Hepatic stellate cell (primary cell): ENCODE results near the gene OOSP4B.
"Not testable (repeated sequence)": the region's sequence is repeated elsewhere in the genome, so short reads cannot be mapped to it uniquely, and the experiment has no call there.

ENCODE experiments used
- DNase-seq: peaks from one replicate; pipeline ENCODE4 v3.0.0; 2011; ENCODE audit warnings: low spot score

The OOSP4B gene

DNA sequence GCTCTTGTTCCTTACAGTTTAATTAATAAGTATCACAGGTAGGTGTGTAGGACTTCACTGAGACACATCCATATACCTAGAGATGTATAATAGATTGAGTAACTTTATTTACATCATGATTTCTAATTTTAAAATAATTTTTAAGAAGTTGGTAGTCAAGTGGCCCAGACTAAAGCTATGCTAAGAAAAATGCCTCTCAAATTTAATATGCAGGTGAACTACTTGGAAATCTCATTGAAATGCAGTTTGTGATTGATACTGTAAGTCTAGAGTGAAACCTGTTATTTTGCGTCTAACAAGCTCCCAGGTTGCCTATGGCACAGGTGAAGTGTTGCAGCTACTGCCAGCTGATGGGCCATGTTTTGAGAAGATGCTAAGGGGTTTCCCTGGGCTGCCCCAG is at the start of gene OOSP4B:
TSS of gene OOSP4B (plus strand) at position 301 of the 400 bp plus-strand sequence.
- DNase-seq: no peak

DNA sequence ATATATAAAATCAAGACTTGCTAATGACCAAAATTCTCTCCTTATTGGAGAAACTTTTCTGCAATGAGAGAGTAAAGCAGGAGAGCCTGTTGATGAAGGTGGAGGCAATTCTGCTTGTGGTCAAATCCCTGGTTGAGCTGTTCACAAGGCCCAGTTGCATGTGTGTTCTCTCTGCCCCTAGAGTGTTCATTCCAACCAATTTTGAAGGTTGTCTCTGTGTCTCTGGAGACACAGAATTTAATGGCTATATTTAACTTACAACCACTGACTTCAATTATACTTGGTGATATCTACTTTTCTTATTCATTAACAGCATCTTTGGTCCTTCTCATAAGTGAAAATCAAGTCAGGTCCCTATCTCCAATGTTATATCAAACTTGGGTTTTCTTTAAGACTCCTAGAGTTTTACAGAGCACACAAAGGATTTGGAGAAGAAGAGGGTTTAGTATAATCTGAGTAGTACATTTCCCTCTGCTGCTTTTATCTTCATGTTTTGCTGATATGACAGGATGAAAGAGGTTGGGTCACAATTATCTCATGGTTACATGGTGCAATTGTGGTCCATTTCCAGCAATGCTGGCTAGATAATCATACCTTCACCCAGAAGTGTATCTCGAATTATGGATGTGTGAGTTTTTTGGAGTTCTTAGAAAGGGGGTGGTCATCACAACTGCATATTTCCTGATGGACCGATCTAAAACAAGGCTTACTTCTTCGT is 49.1 kb upstream of the OOSP4B start:
- no peak for DNase-seq

DNA sequence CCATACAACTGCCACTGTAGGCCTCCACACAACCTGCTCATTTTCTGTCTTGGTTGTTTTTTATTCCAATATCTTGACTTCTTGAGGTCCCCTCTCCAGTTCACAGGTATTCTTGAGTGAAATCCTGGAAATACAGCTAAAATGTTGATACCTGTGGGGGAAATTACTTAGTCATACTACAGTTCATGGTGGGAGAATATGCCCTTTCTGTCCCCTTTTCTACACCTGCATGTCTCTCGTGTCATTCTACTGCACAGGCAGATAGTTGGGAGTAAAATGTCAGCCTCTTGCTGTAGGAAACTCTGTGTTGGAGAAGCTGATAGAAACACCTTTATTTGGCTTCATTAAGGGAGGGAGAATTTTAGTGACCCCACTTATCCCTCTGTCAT is 48.6 kb upstream of the OOSP4B start:
- no peak for DNase-seq

DNA sequence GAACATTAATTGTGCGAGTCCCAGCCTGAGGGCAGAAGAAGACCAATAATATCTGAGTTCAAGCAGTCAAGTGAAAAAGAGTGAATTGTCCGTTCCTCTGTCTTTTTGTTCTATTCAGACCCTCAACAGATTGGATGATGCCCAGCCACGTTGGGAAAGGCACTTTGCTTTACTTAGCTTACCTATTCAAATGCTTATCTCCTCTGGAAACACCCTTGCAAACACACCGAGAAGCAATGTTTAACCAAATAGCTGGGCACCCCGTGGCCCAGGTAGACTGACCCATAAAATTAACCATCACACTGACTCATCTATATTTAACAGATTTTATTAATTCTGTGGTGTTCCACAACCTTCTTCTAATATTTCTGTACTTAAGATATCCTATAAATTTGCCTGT is 43.9 kb upstream of the OOSP4B start:
- DNase-seq: no peak

DNA sequence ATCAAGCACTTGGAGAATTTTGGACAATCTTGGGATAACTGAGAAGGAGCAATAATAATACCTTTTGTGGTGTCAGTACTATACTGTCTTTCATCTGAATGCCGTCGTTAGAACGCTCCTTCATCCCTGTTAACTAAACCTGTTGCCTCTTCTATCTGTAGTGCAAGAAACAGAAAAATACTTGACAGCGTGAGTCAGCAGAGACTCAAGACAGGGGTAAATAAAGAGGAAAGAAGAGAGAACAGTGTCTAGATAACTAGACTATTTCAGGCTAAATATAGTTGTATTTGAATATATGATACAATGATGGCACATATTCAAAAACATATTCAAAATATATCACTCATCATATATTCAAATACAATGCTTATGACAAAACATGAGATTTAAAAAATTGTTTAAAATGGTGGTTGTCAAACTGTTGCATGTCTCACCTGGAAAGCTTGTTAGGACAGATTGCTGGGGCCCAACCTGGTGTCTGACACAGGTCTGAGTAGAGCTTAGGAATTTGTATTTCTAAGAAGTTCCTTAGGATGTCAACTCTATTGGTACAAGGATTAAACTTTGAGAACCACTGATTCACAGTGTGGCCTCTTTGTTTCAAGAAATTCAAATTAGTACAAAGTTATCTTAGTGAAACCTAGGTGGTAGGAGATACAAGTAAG is 35.7 kb upstream of the OOSP4B start:
- no peak for DNase-seq

DNA sequence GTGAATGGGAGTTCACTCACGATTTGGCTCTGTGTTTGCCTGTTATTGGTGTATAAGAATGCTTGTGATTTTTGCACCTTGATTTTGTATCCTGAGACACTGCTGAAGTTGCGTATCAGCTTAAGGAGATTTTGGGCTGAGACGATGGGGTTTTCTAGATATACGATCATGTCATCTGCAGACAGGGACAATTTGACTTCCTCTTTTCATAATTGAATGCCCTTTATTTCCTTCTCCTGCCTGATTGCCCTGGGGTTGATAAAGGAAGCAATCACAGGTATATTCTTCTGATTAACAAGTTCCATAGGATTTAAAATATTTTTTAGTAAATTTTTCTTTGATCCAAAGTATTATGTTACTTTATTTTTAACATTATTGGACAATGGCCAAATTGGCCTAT is 34.9 kb upstream of the OOSP4B start:
- not testable (repeated sequence) for DNase-seq

DNA sequence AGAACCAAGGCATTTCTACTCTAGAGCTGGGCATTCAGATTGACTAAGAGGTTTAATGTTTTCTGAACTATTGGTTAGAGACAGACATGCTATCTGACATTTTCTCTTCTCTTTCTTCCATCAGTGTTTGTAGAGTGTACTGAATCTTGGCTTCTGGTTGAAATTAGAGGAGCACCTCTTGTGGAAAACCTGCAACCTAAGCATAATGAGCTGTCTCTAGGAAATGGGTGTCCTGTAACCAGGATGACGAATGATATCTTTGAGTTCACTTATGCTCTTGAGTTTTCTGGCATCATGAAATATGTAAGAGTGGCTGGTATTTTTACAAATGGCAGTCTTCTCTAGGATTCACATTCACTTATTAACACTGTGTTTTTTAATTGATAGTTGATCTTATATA is 33.8 kb upstream of the OOSP4B start:
- DNase-seq: no peak

DNA sequence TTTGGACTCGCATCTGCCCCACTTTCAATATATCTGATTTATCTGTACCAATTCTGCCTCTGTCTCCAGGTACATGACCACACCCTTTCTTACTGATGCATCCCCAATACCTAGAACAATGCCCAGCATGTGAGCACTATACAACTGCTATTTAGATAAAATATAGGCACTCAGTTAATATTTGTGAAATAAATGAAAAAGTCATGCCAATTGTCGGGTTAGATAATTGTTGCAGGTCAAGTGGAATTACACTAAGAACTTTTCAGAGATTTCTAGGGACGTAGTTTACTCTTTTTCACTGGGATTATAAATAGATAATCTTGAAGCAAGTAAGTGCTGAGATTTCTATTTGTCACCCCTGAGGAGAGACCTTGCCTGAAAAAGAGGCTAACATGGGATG is 32.6 kb upstream of the OOSP4B start:
- DNase-seq: no peak

DNA sequence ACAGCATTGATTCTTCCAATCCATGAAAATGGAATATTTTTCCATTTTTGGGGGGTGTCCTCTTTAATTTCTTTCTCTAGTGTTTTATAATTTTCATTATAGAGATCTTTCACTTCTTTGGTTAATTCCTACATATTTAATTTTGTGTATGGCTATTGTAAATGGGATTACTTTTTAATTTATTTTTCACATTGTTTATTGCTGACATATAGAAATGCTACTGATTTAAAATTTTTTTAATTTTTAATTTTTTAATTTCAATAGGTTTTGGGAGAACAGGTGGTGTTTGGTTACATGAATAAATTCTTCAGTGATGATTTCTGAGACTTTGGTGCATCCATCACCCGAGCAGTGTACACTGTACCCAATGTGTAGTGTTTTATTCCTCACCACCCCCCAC is 26.6 kb upstream of the OOSP4B start:
- DNase-seq: no peak

DNA sequence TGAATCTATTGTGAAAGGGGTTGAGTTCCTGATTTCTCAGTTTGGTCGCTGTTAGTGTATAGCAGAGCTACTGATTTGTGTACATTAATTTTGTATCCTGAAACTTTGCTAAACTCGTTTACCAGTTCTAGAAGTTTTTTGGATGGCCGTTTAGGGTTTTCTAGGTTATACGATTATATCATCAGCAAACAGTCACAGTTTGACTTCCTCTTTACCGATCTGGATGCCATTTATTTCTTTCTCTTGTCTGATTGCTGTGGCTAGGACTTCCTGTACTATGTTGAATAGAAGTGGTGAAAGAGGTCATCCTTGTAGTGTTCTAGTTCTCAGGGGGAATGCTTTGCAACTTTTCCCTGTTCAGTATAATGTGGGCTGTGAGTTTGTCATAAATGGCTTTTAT is 24.6 kb upstream of the OOSP4B start:
- no peak for DNase-seq

DNA sequence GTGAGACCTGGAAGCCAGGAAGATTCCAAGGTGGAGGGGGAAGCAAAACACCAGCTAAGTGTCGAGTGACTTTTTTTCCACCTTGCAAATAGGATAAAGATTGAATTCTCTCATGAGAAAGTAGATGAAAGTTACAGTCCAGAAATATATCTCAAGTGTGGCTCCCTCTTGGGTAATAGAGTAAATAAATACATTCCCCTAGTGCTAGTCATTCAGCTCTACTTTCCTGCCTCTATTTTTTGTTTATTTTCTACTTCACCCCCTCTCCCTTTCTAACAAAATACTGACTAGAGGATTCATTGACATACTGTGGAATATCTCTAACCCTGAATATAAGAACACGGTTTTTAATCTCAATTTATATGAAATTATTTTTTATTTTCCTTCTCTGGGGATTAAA is 19.2 kb upstream of the OOSP4B start:
- no peak for DNase-seq

DNA sequence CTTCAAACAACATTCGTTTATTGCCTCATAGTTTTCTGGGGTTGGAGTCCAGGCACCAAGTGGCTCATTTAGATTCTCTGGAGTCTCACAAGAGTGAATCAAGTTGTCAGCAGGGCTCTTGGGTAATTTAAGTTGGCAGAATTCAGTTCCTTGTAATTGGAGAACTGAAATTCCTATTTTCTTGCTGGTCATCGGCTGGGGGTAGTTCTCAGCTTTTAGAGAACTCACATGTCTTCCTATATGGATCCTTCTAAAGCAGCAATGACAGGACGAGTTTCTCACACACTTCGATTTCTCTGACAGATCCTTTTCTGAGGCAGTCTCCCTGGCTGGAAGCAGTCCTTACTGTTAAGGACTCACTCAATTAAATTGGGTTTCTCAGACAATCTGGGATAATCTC is 17.3 kb upstream of the OOSP4B start:
- DNase-seq: no peak

DNA sequence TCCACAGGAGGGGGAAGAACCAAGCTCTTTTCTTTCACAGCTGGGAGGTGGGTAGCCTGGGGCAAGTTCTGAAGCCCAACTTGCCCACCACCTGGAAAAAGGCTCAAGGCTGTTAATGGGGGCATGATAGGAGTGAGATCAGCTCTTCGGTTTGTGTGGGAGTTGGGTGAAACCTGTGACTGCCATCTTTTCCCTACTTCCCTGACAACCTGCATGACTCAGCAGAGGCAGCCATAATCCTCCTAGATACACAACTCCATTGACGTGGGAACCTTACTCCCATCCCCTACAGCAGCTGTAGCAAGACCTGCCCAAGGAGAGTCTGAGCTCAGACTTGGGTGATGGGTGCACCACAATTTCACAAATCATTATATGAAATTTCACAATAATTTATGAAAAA is 13.3 kb upstream of the OOSP4B start:
- DNase-seq: no peak

DNA sequence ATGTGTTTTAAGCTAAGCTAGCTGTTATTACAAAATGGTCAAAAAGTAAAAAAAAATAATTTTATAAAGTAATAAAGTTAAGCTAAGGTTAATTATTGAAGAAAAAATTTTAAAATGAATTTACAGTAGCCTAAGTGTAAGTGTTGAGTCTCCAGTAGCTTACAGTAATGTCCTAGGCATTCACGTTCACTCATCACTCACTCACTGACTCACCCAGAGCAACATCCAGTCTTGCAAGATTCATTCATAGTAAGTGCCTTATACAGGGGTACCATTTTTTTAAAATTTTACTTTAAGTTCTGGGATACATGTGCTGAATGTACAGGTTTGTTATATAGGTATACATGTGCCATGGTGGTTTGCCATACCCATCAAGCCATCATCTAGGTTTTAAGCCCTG is 11.6 kb upstream of the OOSP4B start:
- no peak for DNase-seq

DNA sequence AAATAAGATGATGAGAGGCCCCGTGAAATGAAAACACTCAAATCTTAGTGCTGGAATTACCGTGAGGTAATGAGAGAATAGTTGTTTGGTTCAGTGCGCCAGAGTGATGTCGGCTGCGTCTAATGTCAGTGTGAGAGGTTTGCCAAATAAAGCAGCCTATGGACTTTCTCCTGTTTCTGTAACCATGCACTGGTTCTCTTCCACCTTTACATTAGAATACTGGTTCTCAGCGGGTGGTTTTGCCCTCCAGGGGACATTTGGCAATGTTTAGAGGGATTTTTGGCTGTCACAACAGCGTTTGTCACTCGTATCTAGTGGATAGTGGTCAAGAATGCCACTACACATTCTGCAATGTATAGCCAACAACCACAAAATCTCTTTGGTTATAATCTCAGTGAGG is 1.1 kb downstream of the OOSP4B start:
- no peak for DNase-seq

DNA sequence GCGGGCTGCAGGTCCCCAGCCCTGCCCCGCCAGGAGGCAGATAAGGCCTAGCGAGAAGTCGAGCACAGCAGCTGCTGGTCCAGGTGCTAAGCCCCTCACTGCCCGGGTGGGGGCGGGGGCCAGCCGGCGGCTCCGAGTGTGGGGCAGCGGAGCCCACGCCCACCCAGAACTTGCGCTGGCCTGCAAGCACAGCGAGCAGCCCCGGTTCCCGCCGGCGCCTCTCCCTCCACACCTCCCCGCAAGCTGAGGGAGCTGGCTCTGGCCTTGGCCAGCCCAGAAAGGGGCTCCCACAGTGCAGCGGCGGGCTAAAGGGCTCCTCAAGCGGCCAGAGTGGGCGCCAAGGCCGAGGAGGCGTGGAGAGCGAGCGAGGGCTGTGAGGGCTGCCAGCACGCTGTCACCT is 3.4 kb downstream of the OOSP4B start:
- DNase-seq: not testable (repeated sequence)

DNA sequence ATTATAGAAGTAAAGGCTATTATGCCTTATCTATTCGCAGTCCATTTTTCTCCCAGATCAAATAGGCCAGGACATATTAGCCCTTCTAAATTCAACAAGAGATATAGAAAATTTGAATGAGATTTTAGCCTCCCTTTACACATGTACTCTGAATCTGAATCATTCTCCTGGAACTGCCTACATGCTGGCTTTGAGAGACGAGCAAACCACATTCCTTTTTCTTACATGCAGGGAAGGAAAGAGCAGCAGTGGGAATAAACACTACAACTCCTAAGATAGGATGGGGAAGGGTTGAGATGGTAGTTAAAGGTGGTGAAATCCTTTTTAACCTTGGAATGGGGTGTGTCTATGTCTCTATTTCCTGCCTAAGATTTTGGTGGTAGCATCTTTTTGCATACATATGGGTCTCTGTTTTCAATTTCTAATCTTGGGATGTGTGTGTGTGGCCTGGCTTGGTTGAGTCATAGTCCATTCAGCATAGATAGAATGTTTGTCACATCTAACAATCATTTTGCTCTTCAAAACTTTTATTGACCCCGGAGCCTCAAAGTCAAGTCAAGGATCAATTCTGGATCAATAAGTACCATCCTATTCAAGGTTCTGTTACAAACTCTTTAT is 12.1 kb downstream of the OOSP4B start:
- no peak for DNase-seq

DNA sequence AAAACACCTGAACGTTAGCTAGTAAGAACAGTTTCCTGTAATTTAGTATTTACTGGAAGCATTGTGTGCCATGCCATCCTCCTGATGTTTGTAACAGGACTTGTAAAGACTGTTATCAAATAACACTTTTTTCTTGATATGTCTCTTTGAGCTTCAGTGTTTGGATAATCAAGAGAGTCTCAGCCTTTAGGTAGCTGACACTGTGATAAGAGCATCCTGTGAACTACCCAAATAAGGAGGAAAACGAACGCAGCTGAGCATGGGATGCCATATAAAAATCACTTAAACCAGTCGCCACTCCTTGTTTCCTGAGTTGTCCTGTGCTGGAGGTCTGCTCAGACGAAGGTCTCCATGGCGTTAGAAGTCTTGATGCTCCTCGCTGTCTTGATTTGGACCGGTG is 23.1 kb downstream of the OOSP4B start, which contains the start of gene OOSP2:
TSS of gene OOSP2 (plus strand) at position 301 of the 400 bp plus-strand sequence. CDS start at position 352, 51 bp downstream.
- no peak for DNase-seq

DNA sequence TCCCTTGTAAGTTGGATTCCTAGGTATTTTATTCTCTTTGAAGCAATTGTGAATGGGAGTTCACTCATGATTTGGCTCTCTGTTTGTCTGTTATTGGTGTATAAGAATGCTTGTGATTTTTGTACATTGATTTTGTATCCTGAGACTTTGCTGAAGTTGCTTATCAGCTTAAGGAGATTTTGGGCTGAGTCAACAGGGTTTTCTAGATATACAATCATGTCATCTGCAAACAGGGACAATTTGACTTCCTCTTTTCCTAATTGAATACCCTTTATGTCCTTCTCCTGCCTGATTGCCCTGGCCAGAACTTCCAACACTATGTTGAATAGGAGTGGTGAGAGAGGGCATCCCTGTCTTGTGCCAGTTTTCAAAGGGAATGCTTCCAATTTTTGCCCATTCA is 33.4 kb downstream of the OOSP4B start:
- not testable (repeated sequence) for DNase-seq

DNA sequence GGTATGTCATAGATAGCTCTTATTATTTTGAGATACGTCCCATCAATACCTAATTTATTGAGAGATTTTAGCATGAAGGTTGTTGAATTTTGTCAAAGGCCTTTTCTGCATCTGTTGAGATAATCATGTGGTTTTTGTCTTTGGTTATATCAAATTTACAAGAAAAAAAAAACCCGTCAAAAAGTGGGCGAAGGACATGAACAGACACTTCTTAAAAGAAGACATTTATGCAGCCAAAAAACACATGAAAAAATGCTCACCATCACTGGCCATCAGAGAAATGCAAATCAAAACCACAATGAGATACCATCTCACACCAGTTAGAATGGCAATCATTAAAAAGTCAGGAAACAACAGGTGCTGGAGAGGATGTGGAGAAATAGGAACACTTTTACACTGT is 33.9 kb downstream of the OOSP4B start:
- not testable (repeated sequence) for DNase-seq

DNA sequence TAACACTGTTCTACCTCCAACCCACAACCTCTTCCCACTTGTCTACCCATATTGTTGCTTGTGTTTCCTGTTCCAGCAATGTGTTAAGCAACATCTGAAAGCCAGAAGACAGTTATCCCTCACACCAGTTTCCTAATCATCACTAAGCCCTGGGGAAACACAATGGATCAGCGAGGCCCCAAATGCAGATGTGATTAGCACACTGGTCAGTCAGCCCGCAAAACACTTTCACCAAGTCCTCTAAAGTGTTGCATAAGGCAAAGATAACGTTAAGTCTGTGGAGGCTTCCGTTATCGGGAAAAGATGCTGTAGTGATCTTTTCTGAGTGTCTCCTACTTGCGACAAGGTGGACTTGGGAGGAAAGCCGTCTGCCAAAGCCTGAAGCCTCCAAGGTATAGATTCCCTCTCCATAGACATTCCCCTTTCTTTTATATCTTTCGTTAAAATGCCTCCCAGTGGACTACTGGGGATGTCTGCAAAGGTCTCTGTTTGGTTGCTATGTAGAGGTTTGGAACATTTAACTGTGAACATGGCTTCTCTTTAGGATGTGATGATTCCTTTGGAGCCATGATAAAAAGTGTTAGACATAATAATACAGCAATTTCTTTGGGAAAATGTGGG is 39.5 kb downstream of the OOSP4B start, which contains the start of gene MS4A3:
TSS of gene MS4A3 (plus strand) at position 317 of the 621 bp plus-strand sequence. CDS start 4,496 bp downstream, outside the sequence.
- no peak for DNase-seq

DNA sequence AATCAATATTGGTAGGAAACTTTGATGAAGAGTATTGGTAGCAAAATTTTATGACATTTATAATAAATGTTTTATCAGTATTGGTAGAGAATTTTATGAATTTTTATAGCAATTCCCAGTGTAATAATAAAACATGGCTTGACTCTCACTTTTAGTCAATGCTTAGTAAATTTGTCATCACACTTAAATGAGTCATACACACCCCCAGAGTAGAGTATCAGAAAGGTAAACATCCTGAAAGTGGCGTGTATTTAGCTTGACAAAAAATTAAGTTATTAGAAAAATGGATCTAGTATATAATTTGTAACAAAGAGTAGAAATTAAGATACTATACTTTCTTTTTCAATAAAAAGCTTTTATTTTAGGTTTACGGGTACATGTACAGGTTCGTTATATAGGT is 42.1 kb downstream of the OOSP4B start:
- DNase-seq: no peak
